ENCODE measurements around the gene HLA-DOB.

HLA-DOB gene

DNA sequence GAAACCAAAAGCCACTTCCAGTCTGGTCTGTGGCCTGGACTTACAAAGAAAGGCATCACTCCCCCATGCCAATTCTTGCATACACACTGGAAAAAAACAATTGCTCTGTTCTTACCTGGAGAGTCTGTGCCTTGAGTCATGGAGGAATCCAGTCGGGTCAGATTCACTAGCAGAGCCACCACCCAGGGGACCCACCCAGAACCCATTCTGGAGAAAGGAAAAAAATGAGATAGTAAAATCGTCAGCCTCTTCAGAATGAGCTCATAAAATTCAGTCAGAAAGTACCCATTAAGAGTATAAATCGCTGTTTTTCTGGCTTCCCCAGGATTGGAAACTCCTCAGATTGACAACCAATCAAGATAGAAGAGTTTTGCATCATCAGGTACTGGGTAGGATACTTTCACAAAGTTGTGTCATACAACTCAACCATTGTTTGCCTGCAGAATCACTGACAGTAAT lies at the start of gene HLA-DOB:
Gene HLA-DOB, minus strand, starts transcription at position 257 of the 459 bp plus-strand sequence. Its CDS starts 51 bp downstream, at position 206.
- no peak for DNase-seq

DNA sequence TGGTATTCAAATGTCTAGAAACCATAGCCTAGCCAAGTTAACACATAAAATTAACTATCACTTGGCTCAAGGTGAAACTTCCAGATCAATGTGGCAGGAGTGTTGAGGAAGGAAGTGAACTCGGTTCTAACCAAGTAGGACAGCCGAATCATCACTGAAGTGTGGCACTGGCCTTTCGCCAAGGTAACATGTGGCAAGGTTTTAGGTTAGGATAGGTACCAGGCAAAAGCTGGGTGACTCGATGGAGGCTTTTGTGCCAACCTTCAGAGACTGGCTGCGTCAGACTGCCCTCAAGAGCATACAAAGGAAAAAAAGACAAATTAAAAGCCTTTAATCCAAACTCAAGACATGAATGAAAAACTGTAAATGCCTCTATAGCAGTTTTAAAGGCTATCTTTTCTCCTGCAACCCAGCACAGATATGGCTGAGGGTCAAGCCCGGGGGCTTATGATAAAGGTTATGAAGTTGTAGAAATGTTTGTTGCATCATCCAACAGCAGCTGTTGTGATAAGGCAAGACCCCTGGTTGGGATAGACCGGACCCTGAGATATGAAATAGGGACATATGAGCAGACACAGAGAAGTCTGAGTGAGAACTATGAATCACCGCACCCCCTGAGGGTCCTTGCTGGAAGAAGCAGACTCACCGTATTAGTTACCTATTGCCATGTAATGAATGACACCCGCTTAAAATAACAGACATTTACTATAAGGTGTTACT lies 49.1 kb upstream of the HLA-DOB start:
- no peak for DNase-seq

DNA sequence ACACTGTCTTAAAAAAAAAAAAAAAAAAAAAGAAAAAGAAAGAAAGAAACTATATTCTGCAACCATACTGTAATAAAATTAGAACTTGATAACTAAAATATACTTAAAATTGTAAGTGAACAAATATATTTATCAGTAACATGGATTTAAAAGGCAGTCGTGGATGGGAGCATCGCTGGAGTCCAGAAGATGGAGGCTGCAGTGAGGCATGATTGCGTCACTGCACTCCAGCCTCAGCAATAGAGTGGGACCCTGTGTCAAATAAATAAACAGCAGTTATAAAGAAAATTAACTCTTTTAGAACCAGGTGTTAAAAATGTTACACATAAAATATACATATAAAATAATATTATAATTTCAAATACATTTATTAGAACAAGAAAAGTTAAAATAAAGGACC lies 45.9 kb upstream of the HLA-DOB start:
- no peak for DNase-seq

DNA sequence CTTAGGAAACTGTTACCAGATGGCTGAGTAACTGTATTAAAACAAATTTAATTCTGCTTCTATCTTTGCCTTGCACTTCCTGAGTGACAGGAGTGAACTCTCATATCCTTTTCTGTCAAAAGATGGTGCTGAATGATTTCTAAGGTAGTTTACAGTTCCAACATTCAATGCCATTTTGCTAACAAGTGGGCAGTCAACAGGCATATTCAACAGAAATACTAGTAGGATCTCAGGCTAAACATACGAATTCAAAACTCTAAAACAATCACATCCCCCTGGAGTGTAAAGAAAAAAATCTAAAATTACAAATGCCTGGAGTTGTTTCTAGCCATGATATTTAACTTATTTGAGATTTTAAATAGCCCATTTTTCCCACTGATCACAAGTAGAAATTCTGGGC lies 43.9 kb upstream of the HLA-DOB start:
- no peak for DNase-seq

DNA sequence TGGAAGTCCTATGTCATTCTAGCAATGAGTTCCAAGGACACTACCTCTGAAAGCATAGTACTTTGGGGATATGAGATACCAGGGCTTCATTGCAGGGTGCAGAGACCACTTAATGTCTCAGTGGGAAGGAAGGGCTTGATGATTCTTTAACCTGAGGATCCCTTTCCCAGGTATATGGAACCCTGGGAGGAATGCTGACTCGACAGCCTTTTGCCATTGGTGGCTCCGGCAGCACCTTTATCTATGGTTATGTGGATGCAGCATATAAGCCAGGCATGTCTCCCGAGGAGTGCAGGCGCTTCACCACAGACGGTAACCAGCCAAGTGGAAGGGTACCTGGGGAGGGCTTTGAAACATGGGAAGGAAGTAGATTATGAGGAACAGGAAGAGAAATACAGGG lies 41.4 kb upstream of the HLA-DOB start:
- DNase-seq, result no peak

DNA sequence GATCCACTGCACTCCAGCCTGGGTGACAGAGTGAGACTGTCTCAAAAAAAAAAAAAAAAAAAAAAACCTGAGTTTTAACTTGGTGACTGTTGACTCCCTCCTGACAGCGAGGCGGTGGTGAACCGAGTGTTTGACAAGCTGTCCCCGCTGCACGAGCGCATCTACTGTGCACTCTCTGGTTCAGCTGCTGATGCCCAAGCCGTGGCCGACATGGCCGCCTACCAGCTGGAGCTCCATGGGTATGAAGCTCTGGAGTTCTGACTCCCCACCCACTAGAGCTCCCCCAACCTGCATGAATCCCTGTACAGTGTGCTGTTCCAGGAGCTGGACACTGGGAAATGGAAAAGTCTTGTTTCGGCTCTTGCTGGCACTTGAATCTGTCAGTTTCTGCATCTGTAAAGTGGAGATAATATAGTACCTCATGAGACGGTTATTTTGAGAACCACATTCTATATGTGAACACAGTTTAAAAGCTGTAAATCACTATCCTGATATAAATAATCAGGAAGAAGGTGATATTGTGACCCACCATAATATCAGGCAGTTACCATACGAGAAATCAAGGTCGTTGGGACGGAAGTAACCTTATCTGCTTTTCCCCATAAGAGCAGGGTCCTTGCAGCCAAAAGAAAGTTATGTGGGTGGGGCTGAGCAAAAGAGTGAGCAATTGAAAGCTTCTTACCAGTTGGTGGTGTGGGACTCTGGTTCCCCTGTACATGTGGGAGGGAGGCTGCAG lies 40.5 kb upstream of the HLA-DOB start:
- no peak for DNase-seq

DNA sequence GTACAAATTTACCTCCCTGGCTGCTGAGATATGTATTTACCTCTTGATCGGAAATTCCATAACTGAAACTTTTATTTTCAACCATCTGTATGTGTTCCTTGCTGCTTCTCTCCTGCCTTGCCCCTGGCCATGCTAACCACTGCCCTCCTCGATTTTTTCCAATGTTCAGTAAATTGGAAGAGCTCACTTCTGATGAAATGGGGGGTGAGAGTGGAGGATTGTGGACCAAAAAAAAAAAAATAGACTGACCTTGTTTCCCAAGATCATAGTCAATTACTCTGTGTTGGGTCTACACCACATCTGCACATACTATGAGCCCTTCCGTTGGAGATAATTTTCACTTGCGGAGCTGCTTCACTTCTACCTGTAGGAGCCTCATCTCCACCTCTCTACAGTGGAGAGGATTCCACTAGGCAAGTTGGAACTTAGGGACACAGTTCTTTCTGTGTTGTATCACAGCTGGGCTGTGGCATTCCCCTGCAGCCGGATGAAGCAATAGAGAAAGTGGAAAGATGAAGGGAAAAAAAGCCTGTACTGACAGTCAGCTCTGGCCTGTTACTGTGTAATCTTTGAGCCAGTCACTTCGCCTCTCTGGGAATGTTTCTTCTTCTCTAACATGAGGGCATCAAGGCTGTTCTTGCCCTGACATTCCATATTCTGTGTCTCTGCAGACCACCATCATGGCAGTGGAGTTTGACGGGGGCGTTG lies 38.8 kb upstream of the HLA-DOB start:
- DNase-seq, result no peak

DNA sequence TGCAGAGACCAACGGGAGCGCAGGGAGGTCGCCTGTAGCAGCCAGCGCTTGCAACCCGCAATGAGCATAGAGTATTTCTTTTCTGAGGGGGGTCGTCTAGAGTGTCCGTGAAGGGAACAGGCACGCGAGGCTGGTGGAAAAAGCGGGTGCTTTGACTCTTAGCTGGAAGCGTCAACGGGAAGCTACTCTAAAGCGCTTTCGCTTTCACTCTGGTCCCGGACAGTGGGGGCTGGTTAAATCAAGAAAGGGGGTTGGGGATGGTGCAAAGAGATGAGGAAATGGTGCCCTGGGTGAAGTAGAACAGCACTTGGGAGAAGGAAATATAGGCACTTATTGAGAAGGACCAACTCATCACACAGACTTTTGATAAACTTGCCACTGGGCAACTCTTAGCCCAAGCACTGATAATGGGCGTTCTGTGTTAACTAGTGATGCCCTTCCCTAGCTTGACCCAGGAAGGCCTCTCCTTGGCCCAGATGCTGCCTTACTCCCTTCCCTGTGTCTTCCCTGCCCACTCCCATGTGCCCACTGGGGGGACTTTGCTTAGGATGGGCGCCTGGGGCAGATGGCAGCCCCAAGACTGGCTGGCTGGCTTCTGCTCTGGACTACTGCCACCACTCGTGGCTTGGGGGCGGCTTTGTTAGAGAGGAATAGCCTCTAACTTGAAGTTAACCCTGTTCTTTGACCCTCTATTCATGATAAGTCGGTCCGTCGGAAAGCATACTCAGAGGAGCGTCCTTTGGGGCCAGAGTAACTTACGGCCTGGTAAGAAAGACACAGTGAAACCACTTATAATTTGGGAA lies 37.8 kb upstream of the HLA-DOB start:
- DNase-seq, result no peak

DNA sequence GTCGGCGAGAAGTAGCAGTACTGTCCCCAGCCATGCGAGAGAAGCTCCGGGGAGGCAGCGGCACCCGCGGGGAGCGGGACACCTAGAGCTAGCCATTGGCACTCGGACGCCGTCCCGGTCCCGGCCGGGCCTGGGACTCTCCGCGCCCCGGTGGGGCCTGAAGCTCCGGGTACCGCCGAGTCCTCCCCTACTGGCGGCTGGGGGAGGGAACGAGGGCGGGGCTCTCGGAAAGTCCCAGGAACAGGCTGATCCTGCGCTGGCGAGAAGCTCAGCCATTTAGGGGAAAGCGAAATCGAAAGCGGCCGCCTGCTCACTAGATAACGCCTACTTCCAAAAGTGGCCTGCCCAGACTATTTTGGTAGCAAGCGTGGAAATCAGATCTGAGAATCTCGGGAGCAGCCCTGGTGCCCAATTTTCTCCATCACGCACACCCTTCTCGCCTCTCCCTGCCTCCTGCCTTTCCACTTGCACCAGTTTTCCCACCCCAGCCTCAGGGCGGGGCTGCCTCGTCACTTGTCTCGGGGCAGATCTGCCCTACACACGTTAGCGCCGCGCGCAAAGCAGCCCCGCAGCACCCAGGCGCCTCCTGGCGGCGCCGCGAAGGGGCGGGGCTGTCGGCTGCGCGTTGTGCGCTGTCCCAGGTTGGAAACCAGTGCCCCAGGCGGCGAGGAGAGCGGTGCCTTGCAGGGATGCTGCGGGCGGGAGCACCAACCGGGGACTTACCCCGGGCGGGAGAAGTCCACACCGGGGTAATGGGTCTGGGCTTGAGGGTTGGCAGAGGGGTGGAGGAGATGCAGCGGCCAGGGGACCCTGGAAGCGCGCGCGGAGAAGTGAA lies 37.0 kb upstream of the HLA-DOB start, which contains the start of the genes PSMB9 and TAP1:
Gene PSMB9, plus strand, starts transcription at position 652 of the 835 bp plus-strand sequence. Its CDS starts 38 bp downstream, at position 690.
Gene TAP1, minus strand, starts transcription at position 164 of the 835 bp plus-strand sequence. Its CDS starts 68 bp downstream, at position 96.
- DNase-seq, result peak; percentile 70

DNA sequence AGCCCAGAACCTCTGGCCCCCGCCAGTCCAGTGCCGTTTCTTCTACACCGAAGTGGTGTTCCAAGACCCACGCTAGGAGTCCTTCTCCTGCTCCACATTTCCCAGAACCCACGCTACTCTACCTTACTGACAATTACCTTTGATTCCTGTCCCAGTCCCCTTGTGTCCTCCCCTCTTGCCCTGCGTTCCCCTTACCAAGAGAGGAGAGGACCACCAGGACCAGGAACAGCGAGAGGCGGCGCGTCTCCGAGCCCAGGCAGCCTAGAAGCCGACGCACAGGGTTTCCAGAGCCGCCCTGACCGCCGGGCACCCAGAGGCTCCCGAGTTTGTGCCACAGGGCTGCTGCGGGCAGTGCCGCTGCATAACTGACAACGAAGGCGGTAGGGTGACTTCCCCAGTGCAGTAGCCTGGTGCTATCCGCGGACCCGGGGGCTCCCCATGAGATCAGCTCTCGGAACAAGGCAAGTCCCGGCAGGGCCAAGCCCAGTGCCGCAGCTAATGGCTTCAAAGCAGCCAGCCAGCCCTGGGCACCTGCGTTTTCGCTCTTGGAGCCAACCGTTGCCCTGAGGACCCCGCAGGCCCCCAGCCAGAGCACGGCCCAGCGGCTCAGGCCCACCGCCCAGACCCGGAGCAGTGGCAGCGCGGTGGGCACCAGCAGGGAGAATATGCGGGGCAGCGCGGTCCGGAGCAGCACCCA lies 36.2 kb upstream of the HLA-DOB start:
- DNase-seq, result no peak

DNA sequence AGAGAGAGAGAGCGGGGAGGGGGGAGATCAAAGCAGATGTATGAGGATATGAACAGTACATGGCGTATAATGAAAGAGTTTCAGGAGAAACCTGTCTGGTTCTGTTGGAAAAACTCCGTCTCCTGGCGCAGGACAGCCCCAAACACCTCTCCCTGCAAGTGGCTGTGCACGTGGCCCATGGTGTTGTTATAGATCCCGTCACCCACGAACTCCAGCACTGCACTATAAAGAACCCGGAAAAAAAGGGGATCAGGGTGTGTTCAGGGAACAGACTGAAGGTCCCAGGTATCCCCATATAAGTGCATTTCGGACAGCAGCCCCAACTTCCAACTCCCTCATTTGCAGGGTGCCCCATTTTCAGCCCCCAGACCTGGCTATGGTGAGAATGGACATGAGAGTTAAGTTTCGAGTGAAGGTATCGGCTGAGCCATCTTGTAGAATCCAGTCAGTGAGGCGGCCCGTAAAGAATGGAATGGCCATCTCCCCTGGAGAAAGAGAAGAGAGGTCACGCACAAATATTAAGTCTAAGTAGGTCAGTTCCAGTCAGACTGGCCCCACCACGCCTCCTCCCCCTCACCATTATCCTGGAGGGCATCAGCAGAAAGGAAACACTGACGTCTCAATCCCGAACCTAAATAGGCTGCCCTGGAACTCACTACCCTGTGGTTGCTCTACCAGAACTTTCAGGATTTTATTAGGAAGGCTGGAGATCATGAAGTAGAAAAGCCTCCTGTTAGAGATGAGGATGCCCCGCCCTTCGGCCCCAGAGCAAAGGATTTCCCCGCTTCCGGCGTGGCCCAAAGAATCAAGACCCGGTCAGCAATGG lies 35.4 kb upstream of the HLA-DOB start:
- DNase-seq, result no peak

DNA sequence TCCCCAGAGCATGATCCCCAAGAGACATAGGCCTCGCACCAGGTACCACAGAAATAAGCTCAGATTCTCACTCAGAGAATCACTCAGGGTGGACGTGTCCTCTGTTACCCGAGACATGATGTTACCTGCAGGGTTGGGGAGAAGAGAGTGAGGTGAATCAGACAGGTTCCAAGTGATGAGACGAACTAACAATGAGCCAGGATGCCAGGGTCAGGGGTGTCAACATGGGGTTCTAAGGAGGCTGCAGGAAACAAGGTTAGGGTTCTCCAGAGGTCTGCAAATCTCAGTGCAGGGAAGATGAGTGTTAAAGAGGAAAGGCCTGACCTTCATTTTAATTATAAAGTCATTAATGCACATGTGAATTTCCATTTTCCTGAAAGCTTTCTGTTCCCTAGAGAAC lies 34.2 kb upstream of the HLA-DOB start:
- DNase-seq, result no peak

DNA sequence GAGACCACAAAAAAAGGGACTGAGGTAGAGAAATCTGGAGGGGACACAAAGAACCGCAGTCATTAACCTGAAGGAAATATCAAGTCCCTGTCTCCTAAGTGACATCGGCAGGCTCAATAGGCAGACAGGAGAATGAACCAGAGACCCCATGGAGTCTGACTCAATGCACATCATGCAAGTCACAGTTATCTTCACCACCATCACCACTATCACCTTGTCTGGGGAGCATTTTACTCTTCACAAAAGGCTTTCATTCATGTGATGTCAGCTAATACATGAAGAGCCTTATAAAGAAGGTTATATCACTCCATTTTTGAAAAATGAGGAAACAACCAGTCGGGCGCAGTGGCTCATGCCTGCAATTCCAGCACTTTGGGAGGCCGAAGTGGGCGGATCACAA lies 32.3 kb upstream of the HLA-DOB start:
- DNase-seq, result no peak

DNA sequence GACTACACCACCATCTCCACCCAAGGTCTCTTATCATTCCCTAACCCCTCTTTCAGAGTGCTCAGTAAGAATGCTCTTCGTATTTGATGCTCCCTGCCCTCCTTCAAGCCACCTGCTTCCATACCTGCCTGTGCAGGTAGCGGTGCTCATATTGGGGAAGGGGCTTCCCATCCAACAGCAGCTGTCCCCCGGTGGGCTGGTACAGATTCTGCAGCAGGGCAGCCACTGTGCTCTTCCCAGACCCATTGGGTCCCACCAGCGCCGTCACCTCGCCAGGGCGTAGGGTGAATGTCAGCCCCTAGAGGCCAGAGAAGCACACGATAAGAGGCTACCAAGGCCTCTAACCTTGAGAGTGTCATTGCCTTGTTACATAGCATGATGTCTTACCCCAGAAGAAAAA lies 31.0 kb upstream of the HLA-DOB start:
- no peak for DNase-seq

DNA sequence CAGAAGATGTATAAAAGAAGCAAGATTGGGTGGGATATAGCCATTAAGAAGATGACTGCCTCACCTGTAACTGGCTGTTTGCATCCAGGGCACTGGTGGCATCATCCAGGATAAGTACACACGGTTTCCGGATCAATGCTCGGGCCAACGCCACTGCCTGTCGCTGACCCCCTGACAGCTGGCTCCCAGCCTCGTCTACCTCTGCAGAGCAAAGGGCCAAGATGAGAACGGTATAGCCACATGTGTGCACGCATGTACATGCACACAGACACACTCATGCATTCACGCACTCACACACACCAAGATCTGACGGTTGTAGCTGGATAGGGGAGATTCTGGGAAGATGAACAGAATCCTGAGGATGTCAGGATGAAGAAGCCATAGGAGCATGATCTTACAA lies 30.2 kb upstream of the HLA-DOB start:
- DNase-seq, result no peak

DNA sequence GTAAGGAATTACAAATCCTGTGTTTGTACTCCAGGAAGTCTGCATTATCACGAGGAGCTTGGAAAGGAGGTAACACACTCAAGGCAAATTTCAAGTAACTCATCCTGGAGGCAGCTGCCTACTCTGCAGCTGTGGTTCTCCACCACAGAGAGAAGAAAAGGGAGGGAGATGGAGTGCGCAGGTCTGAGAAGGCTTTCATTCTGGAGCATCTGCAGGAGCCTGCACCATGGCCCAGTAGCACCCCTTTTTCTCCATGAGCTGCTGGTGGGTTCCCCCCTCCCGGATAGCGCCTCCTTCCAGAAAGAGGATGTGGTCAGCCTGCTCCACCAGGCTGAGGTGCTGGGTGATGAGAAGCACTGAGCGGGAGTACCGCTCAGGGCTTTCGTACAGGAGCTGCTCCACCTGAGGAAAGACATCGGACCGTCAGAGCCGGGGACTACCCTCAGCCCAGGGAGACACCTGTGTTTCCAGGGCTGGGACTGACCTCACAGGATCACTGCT lies 28.6 kb upstream of the HLA-DOB start:
- DNase-seq, result no peak

DNA sequence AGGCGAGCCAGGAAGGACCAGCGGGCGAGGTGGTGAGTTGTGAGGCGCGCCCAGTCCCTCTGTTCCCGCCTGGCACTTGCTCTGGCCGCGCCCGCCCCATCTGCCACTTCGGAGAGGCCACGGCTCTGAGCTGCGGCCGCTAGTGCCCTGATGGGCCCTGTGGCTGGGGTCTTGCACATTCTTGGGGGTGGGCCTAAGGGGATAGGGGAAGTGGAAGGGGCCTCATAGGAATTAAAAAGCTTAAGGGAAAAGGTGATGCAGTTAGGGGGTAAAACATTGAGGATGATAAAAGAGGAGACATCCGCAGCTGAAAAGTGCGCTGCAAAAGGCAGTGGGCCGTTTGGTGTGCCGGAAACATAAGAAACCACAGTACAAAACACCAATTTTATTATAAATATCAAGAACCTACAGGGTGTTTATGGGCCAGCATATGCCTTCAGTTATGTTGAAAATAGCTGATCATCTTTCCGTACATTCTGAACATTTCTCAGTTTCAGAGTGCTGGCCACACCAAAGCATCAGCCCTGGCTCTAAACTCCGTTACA lies 28.1 kb upstream of the HLA-DOB start:
- DNase-seq, result no peak

DNA sequence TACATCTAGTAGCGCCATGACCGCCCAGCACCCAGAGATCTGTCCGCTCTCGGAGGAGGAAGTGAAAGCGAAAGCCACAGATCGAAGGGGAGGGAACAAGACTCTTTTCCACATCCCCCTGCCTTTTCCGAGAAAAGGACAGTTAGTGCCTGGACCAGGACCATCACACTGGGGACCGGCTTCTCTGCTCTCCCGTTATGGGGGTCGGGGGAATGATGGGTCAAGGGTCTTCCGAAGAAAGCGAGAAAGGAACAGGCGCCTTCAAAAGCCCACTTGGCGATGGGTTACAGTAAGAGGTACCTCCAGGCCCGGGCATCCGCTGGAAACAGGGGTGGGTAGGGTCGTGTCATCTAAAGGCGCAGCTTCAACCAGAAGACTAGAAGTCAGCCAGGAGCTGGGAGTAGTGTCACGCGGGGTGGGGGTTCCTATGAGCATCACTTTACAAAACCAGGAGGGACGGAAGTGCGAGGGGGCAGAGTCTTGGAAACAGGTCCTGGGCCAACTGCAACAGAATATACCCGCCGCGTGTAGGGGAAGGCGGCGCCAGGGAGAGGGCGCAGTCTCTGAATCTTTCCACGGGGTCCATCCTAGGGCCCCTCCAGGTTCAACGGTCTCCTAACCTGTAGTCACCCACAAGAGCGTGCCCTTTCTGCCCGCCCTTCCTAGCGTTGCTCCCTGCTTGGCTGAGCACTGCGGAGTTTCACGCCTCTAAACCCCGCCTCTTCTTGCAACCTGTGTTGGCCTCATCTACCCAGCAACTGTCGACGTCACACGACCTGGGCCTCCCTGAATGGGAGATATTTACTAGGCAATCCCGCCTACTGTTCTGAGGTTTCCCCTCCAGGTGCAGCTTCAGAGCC lies 27.4 kb upstream of the HLA-DOB start, which contains the start of gene PSMB8:
Gene PSMB8, minus strand, starts transcription at position 69 of the 860 bp plus-strand sequence. Its CDS starts 51 bp downstream, at position 18.
- peak; percentile 91 for DNase-seq
